HCEC 1CT (cell line): ENCODE results near the gene PRSS2.
"Not testable (repeated sequence)": the region's sequence is repeated elsewhere in the genome, so short reads cannot be mapped to it uniquely, and the experiment has no call there.

Experiments used
- DNase-seq: peaks from one replicate; pipeline ENCODE4 v3.0.0-alpha.2; 2017

The PRSS2 gene

GRCh38 chr7:142760071-142760642 lies 10.6 kb upstream of the PRSS2 start:
- DNase-seq = no peak

GRCh38 chr7:142761606-142762005 lies 9.2 kb upstream of the PRSS2 start:
- not testable (repeated sequence) for DNase-seq

GRCh38 chr7:142762104-142762503 lies 8.7 kb upstream of the PRSS2 start:
- DNase-seq = no peak

- no peak for DNase-seq
Measured at GRCh38 chr7:142767451-142767850, 3.3 kb upstream of the PRSS2 start.

GRCh38 chr7:142767861-142768260 lies 2.9 kb upstream of the PRSS2 start:
- DNase-seq = no peak

- DNase-seq = not testable (repeated sequence)
Measured at GRCh38 chr7:142768885-142769284, 1.9 kb upstream of the PRSS2 start.

- DNase-seq = no peak
Measured at GRCh38 chr7:142771353-142771723, 568 bp downstream of the PRSS2 start.

GRCh38 chr7:142772051-142772450 lies 1.3 kb downstream of the PRSS2 start:
- no peak for DNase-seq

GRCh38 chr7:142772673-142773072 lies 1.9 kb downstream of the PRSS2 start:
- no peak for DNase-seq

GRCh38 chr7:142773230-142773629 lies 2.5 kb downstream of the PRSS2 start:
- DNase-seq = no peak

- no peak for DNase-seq
Measured at GRCh38 chr7:142773937-142774744, 3.4 kb downstream of the PRSS2 start.

- no peak for DNase-seq
Measured at GRCh38 chr7:142774826-142775225, 4.1 kb downstream of the PRSS2 start.

GRCh38 chr7:142775351-142776115 lies 4.8 kb downstream of the PRSS2 start:
- not testable (repeated sequence) for DNase-seq

GRCh38 chr7:142776206-142776844 lies 5.6 kb downstream of the PRSS2 start:
- peak; percentile 29 for DNase-seq

- DNase-seq = not testable (repeated sequence)
Measured at GRCh38 chr7:142776845-142777225, 6.1 kb downstream of the PRSS2 start.

GRCh38 chr7:142777318-142777717 lies 6.5 kb downstream of the PRSS2 start:
- DNase-seq = no peak

- peak; percentile 89 for DNase-seq
Measured at GRCh38 chr7:142782922-142783900, 12.4 kb downstream of the PRSS2 start.

GRCh38 chr7:142784096-142784495 lies 13.3 kb downstream of the PRSS2 start:
- DNase-seq = no peak

GRCh38 chr7:142784716-142785115 lies 13.9 kb downstream of the PRSS2 start:
- no peak for DNase-seq

- no peak for DNase-seq
Measured at GRCh38 chr7:142785841-142786250, 15.1 kb downstream of the PRSS2 start.

- no peak for DNase-seq
Measured at GRCh38 chr7:142787034-142787768, 16.4 kb downstream of the PRSS2 start.
